Cardiac muscle cell (in vitro differentiated cells and primary cell): ENCODE measurements around the gene DGKG. TPM values are rescaled to one million over a fixed set of nuclear protein-coding genes. Genes with fewer than 3 reads are reported as not detected.

Source experiments
- DNase-seq, 2 donors: peaks; one replicate each; pipeline versions ENCODE4 v3.0.0 to v3.0.0-alpha.2; 2010 to 2017; ENCODE audit warnings: low read depth in 1 of 2, low spot score in 1 of 2
- H3K27ac ChIP-seq: fragments of 200-600 bp; sonication (generic); 2 replicates; pipeline ENCODE4 v1.5.1; 2016
- H3K27me3 ChIP-seq: fragments of 200-600 bp; sonication (generic); 2 replicates; pipeline ENCODE4 v1.6.0; 2016; ENCODE audit warnings: control low read depth
- H3K36me3 ChIP-seq: fragments of 200-600 bp; sonication (generic); 2 replicates; pipeline ENCODE4 v1.5.1; 2016; ENCODE audit warnings: control low read depth
- H3K4me1 ChIP-seq: fragments of 200-600 bp; sonication (generic); 2 replicates; pipeline ENCODE4 v1.8.1; 2017; ENCODE audit warnings: low read depth, mild to moderate bottlenecking, mixed run types
- H3K4me3 ChIP-seq: fragments of 200-600 bp; sonication (generic); 2 replicates; pipeline ENCODE4 v1.5.1; 2016; ENCODE audit warnings: mild to moderate bottlenecking
- H3K9me3 ChIP-seq: fragments of 200-600 bp; sonication (generic); 2 replicates; pipeline ENCODE4 v1.5.1; 2017; ENCODE audit warnings: low read depth, mild to moderate bottlenecking, control low read depth
- polyA plus RNA-seq: library from polyadenylated mRNA; unstranded; fragments of >200 nt; fragmentation: Nextera tagmentation; extraction: Ambion mirVana; gene quantifications from 2 replicates; pipeline ENCODE4 v1.2.1, GENCODE V29; 2016
- total RNA-seq: library from RNA; depleted of rRNA; stranded (reverse); fragments of >200 nt; gene quantifications from 2 replicates; pipeline ENCODE4 v1.2.3, GENCODE V29; 2016
- TF ChIP-seq, protein P1 (sequence below): IDR thresholded peaks from 2 replicates; pipeline ENCODE4 v1.5.1; 2012; ENCODE audit warnings: low read depth, mild to moderate bottlenecking, low read length

Gene DGKG
- total and polyA plus RNA-seq, 2 experiments from 2014 or later, result 0.15 TPM; not detected in 1

GRCh38 chr3:186165331-186165730 lies 196.7 kb downstream of the DGKG start:
- DNase-seq, result no peak
- TF ChIP-seq, protein P1, sequence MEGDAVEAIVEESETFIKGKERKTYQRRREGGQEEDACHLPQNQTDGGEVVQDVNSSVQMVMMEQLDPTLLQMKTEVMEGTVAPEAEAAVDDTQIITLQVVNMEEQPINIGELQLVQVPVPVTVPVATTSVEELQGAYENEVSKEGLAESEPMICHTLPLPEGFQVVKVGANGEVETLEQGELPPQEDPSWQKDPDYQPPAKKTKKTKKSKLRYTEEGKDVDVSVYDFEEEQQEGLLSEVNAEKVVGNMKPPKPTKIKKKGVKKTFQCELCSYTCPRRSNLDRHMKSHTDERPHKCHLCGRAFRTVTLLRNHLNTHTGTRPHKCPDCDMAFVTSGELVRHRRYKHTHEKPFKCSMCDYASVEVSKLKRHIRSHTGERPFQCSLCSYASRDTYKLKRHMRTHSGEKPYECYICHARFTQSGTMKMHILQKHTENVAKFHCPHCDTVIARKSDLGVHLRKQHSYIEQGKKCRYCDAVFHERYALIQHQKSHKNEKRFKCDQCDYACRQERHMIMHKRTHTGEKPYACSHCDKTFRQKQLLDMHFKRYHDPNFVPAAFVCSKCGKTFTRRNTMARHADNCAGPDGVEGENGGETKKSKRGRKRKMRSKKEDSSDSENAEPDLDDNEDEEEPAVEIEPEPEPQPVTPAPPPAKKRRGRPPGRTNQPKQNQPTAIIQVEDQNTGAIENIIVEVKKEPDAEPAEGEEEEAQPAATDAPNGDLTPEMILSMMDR, result no peak
- Histone ChIP-seq H3K4me1 (no peaks in the 10 kb centered on the region), H3K4me3 (no peak overlapping the region), H3K36me3 (no peaks in the 10 kb centered on the region), H3K27ac (no peak overlapping the region), H3K9me3 (no peaks in the 10 kb centered on the region), H3K27me3 (no peaks in the 10 kb centered on the region)

GRCh38 chr3:186164696-186165095 lies 197.3 kb downstream of the DGKG start:
- no peaks in the 10 kb centered on the region for H3K4me1 ChIP-seq
- no peak overlapping the region for H3K4me3 ChIP-seq
- H3K27ac ChIP-seq, result no peak overlapping the region
- H3K36me3 ChIP-seq, result no peaks in the 10 kb centered on the region
- no peaks in the 10 kb centered on the region for H3K9me3 ChIP-seq
- no peaks in the 10 kb centered on the region for H3K27me3 ChIP-seq
- TF ChIP-seq, protein P1, result no peak
- no peak for DNase-seq

DNA sequence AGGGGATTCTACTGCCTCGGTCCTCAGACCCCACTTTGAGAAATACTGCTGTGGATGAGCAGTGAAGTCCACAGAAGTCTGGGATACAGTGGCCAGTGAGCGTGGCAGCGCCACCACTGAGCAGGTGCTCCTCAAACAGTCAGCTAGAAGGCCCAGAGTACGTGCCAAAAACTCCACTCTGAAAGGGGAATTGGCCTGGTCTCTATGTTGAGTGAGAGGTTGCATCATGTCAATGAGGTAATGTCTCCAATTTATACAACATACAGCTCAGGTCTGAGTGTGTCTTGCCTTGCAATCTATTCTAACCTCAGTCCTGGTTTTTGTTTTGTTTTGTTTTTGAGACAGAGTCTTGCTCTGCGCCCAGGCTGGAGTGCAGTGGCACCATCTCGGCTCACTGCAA lies 199.8 kb downstream of the DGKG start:
- no peak overlapping the region for H3K27ac ChIP-seq
- no peak overlapping the region for H3K4me3 ChIP-seq
- H3K36me3 ChIP-seq, result no peaks in the 10 kb centered on the region
- TF ChIP-seq, protein P1, result no peak
- peak in 1 of 2 donors; percentile 7 for DNase-seq
- H3K4me1 ChIP-seq, result no peaks in the 10 kb centered on the region
- H3K27me3 ChIP-seq, result no peaks in the 10 kb centered on the region
- H3K9me3 ChIP-seq, result no peaks in the 10 kb centered on the region

DNA sequence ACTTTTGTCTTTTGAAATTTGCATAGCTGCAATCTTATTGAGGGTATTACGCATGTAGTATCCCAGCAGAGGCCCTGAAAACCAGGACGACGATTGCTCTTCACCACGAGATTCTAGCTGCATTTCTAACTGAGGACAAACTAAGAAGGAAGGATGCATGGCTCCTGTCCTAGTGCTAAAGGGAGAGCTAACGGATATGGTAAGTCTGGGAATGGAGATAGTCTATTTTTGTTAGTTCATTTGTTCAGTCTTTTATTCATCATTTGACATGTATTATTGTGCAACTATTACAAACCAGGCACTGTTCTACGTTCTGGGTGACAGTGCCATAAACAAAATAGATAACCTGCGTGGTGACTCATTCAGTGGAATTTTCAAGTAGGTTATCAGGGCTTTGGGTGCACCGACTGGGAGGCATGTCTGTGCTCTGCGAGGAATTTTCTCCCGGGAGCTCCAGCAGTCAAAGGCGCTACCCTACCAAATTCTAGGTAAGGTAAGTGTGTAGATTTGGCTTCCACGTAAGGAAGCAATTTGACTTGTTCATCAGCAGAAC lies 201.3 kb downstream of the DGKG start:
- H3K27ac ChIP-seq, result no peak overlapping the region
- no peaks in the 10 kb centered on the region for H3K36me3 ChIP-seq
- H3K4me1 ChIP-seq, result no peaks in the 10 kb centered on the region
- H3K4me3 ChIP-seq, result no peak overlapping the region
- TF ChIP-seq, protein P1, result no peak
- peak in 1 of 2 donors; percentile 20 for DNase-seq
- no peaks in the 10 kb centered on the region for H3K27me3 ChIP-seq
- no peaks in the 10 kb centered on the region for H3K9me3 ChIP-seq

GRCh38 chr3:186154641-186155040 lies 207.4 kb downstream of the DGKG start:
- TF ChIP-seq, protein P1, result no peak
- no peak overlapping the region for H3K27ac ChIP-seq
- H3K4me3 ChIP-seq, result no peak overlapping the region
- no peak for DNase-seq
- no peaks in the 10 kb centered on the region for H3K4me1 ChIP-seq
- H3K9me3 ChIP-seq, result no peaks in the 10 kb centered on the region
- no peaks in the 10 kb centered on the region for H3K36me3 ChIP-seq
- H3K27me3 ChIP-seq, result no peaks in the 10 kb centered on the region

GRCh38 chr3:186152889-186153292 lies 209.1 kb downstream of the DGKG start:
- Histone ChIP-seq H3K4me3 (no peak overlapping the region), H3K4me1 (no peaks in the 10 kb centered on the region), H3K27me3 (no peaks in the 10 kb centered on the region), H3K27ac (no peak overlapping the region), H3K36me3 (no peaks in the 10 kb centered on the region), H3K9me3 (no peaks in the 10 kb centered on the region)
- TF ChIP-seq, protein P1, result no peak
- DNase-seq, result no peak
